ENCODE data around the gene CAVIN1.
"Not testable (repeated sequence)": the region's sequence is repeated elsewhere in the genome, so short reads cannot be mapped to it uniquely, and the experiment has no call there.

CAVIN1 gene

GRCh38 chr17:42372142-42372541 lies 50.9 kb downstream of the CAVIN1 start:
- DNase-seq: no peak

- not testable (repeated sequence) for DNase-seq
Measured at GRCh38 chr17:42368797-42369561, 54.1 kb downstream of the CAVIN1 start.

- not testable (repeated sequence) for DNase-seq
Measured at GRCh38 chr17:42368310-42368709, 54.7 kb downstream of the CAVIN1 start.

- DNase-seq: not testable (repeated sequence)
Measured at GRCh38 chr17:42366176-42367023, 56.7 kb downstream of the CAVIN1 start.

GRCh38 chr17:42365136-42365535 lies 57.9 kb downstream of the CAVIN1 start:
- DNase-seq: peak; percentile 26 to 31

GRCh38 chr17:42363767-42364585 lies 59.1 kb downstream of the CAVIN1 start:
- peak in 1 of 2 experiments; percentile 38 for DNase-seq

- no peak for DNase-seq
Measured at GRCh38 chr17:42363231-42363630, 59.8 kb downstream of the CAVIN1 start.

GRCh38 chr17:42362245-42362961 lies 60.7 kb downstream of the CAVIN1 start:
- DNase-seq: no peak

- peak; percentile 46 to 48 for DNase-seq
Measured at GRCh38 chr17:42361781-42362186, 61.3 kb downstream of the CAVIN1 start.

GRCh38 chr17:42360388-42360787 lies 62.7 kb downstream of the CAVIN1 start:
- DNase-seq: not testable (repeated sequence)

GRCh38 chr17:42359133-42359532 lies 63.9 kb downstream of the CAVIN1 start:
- no peak for DNase-seq

GRCh38 chr17:42358434-42358833 lies 64.6 kb downstream of the CAVIN1 start:
- DNase-seq: no peak

- no peak for DNase-seq
Measured at GRCh38 chr17:42354956-42355843, 67.9 kb downstream of the CAVIN1 start.
